HEK293 (cell line): Measurements from ENCODE around the gene IFI6.

Source experiments
- ZBTB48 ChIP-seq: fragments of 450-650 bp; formaldehyde crosslinking; IDR thresholded peaks from 2 replicates; pipeline ENCODE4 v1.5.1; 2016; ENCODE audit warnings: missing biosample characterization, missing genetic modification characterization
- ZBTB7A ChIP-seq: fragments of 450-650 bp; formaldehyde crosslinking; IDR thresholded peaks from 2 replicates; pipeline ENCODE4 v1.5.1; 2016; ENCODE audit warnings: low read depth, missing biosample characterization, missing genetic modification characterization
- ZFP3 ChIP-seq: fragments of 450-650 bp; formaldehyde crosslinking; IDR thresholded peaks from 2 replicates; pipeline ENCODE4 v1.5.1; 2016; ENCODE audit warnings: low read depth, missing biosample characterization, missing genetic modification characterization
- ZNF174 ChIP-seq: fragments of 450-650 bp; formaldehyde crosslinking; IDR thresholded peaks from 2 replicates; pipeline ENCODE4 v1.5.0; 2017; ENCODE audit warnings: missing biosample characterization, mild to moderate bottlenecking, missing genetic modification characterization
- TF ChIP-seq, protein P1 (sequence below): IDR thresholded peaks from 2 replicates; pipeline ENCODE4 v1.6.1; 2011; ENCODE audit warnings: mild to moderate bottlenecking, low read depth, low read length, borderline replicate concordance

DNA sequence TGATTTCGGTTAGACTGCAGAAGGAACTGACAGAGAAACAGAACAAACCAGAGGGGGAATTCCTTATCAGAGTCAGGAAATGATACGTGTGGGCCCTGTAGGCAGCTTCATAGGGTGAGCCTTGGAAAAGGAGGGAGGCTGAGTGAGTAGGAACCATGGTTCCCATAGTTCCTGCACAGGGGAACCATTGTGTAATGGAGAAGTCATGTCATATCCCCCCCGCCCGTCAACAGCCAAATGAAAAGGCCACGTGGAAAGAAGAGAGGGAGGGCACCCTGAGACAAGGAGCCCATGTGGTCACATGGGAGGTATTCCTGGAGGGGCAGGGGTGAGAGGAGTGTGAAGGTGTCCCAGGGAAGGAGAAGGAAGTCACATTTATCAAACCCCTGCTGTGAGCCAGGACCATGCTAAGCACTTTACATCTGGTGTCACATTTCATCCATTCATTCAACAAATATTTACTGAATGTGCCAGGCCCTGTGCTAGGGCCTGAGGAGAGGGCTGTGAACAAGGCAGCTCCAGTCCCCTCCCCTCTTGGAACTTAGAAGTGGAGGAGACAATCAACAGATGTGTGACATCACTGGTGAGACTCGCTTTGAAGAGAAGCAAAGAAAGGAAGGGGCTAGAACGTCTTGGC is 21.3 kb downstream of the IFI6 start:
- TF ChIP-seq, protein P1, sequence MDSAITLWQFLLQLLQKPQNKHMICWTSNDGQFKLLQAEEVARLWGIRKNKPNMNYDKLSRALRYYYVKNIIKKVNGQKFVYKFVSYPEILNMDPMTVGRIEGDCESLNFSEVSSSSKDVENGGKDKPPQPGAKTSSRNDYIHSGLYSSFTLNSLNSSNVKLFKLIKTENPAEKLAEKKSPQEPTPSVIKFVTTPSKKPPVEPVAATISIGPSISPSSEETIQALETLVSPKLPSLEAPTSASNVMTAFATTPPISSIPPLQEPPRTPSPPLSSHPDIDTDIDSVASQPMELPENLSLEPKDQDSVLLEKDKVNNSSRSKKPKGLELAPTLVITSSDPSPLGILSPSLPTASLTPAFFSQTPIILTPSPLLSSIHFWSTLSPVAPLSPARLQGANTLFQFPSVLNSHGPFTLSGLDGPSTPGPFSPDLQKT: no peak
- TF ChIP-seq ZNF174 (tag by site-specific recombination) (no peak), ZBTB7A (tag by site-specific recombination) (no peak), ZFP3 (tag by site-specific recombination) (no peak), ZBTB48 (no peak; the same call in 1 of the 2 replicates)
